ENCODE results near the gene RANBP1. TPM values are rescaled to one million over a fixed set of nuclear protein-coding genes. Genes with fewer than 3 reads are reported as not detected.

RANBP1 gene
- total RNA-seq, 4 donors from 2014 or later, result 116 to 180 (median 140) TPM

- WGBS, result 83% methylated on average over 12 of the region's 13 CpGs
- TF ChIP-seq POLR2A (IDR thresholded peaks at IDR 0.05; ENCODE audit: low read depth) (no peak), CTCF (IDR thresholded peaks at IDR 0.05) (no peak), EP300 (IDR thresholded peaks at IDR 0.05) (no peak), POLR2AphosphoS5 (IDR thresholded peaks at IDR 0.05) (no peak)
- H3K36me3 ChIP-seq, result peaks cover 58 to 97% (median 91%) of the 10 kb centered on the region in 4 donors
- H3K4me3 ChIP-seq, result no peak overlapping the region
- no peak for DNase-seq (ENCODE audit: extremely low spot score)
- no peaks in the 10 kb centered on the region for H3K9me3 ChIP-seq
- intact Hi-C loops (cut with DNase I), result loop anchor here (10.0 kb wide), 1 partner anchor 133 kb away; no protein-coding TSS in a partner anchor
- no peaks in the 10 kb centered on the region for H3K27me3 ChIP-seq
- peaks cover 0 to 6% (median 0%) of the 10 kb centered on the region in 4 donors for H3K4me1 ChIP-seq
- H3K27ac ChIP-seq (replicated peaks in 1 of 4), result no peak overlapping the region
Observed at GRCh38 chr22:20107951-20108756, 7.8 kb upstream of the RANBP1 start.

- intact Hi-C loops (cut with DNase I), result loop anchor here (10.0 kb wide), 1 partner anchor 134 kb away; no protein-coding TSS in a partner anchor
- Histone ChIP-seq H3K4me3 (no peak overlapping the region), H3K27ac (replicated peaks in 1 of 4) (no peak overlapping the region), H3K27me3 (no peaks in the 10 kb centered on the region), H3K9me3 (no peaks in the 10 kb centered on the region), H3K36me3 (peaks cover 60 to 98% (median 96%) of the 10 kb centered on the region in 4 donors), H3K4me1 (peaks cover 0 to 6% (median 0%) of the 10 kb centered on the region in 4 donors)
- no peak for DNase-seq (ENCODE audit: extremely low spot score)
- TF ChIP-seq CTCF (IDR thresholded peaks at IDR 0.05) (no peak), EP300 (IDR thresholded peaks at IDR 0.05) (no peak), POLR2AphosphoS5 (IDR thresholded peaks at IDR 0.05) (no peak)
- 93% methylated on average over 3 of the region's 12 CpGs for WGBS
Observed at GRCh38 chr22:20108757-20109230, 7.1 kb upstream of the RANBP1 start.

- 78% methylated on average over 7 of the region's 23 CpGs for WGBS
- TF ChIP-seq POLR2A (IDR thresholded peaks at IDR 0.05; ENCODE audit: low read depth), result no peak
- no peak for TF ChIP-seq CTCF (IDR thresholded peaks at IDR 0.05)
- no peak for TF ChIP-seq POLR2AphosphoS5 (IDR thresholded peaks at IDR 0.05)
- no peak for TF ChIP-seq EP300 (IDR thresholded peaks at IDR 0.05)
- H3K27ac ChIP-seq (replicated peaks in 1 of 4), result no peak overlapping the region
- H3K9me3 ChIP-seq, result no peaks in the 10 kb centered on the region
- H3K36me3 ChIP-seq, result peaks cover 60 to 100% (median 100%) of the 10 kb centered on the region in 4 donors
- H3K4me3 ChIP-seq, result no peak overlapping the region
- intact Hi-C loops (cut with DNase I), result loop anchor here (10.0 kb wide), 1 partner anchor 135 kb away; no protein-coding TSS in a partner anchor
- H3K27me3 ChIP-seq, result no peaks in the 10 kb centered on the region
- DNase-seq (ENCODE audit: extremely low spot score), result no peak
- peaks cover 0 to 6% (median 2%) of the 10 kb centered on the region in 4 donors for H3K4me1 ChIP-seq
Observed at GRCh38 chr22:20109411-20110358, 6.2 kb upstream of the RANBP1 start.

- H3K36me3 ChIP-seq, result peaks cover 59 to 100% (median 100%) of the 10 kb centered on the region in 4 donors
- TF ChIP-seq POLR2AphosphoS5 (IDR thresholded peaks at IDR 0.05) (no peak), POLR2A (IDR thresholded peaks at IDR 0.05; ENCODE audit: low read depth) (no peak), EP300 (IDR thresholded peaks at IDR 0.05) (no peak)
- H3K4me3 ChIP-seq, result no peak overlapping the region
- H3K27ac ChIP-seq (replicated peaks in 1 of 4), result no peak overlapping the region
- intact Hi-C loops (cut with DNase I), result no loop called here
- DNase-seq (ENCODE audit: extremely low spot score), result no peak
- no peaks in the 10 kb centered on the region for H3K27me3 ChIP-seq
- WGBS, result 86% methylated on average over 9 of the region's 9 CpGs
- no peaks in the 10 kb centered on the region for H3K9me3 ChIP-seq
- H3K4me1 ChIP-seq, result peaks cover 3 to 11% (median 5%) of the 10 kb centered on the region in 4 donors
Observed at GRCh38 chr22:20110359-20110985, 5.4 kb upstream of the RANBP1 start.
